SK-N-SH (cell line): ENCODE results near the gene TGIF1.

Experiments used
- EP300 ChIP-seq, 2 experiments: IDR thresholded peaks; 2 replicates each; pipeline versions ENCODE4 v1.4.0 to v1.6.1; 2012; ENCODE audit warnings: borderline replicate concordance in 1 of 2, low read depth in 1 of 2, low read length in 1 of 2
- FOXJ3 ChIP-seq: sonication (generic); formaldehyde crosslinking; IDR thresholded peaks from 2 replicates; pipeline ENCODE4 v1.5.1; 2020; ENCODE audit warnings: mild to moderate bottlenecking, missing genetic modification reagents
- FOXM1 ChIP-seq: IDR thresholded peaks from 2 replicates; pipeline ENCODE4 v1.4.0; 2012; ENCODE audit warnings: low read depth, mild to moderate bottlenecking
- GABPA ChIP-seq: IDR thresholded peaks from 2 replicates; pipeline ENCODE4 v1.4.0; 2012; ENCODE audit warnings: low read depth, mild to moderate bottlenecking
- IRF3 ChIP-seq: fragments of 150-350 bp; IDR thresholded peaks from 2 replicates; pipeline ENCODE4 v1.6.1; 2016; ENCODE audit warnings: mild to moderate bottlenecking, low read depth, low read length
- MAX ChIP-seq: IDR thresholded peaks from 2 replicates; pipeline ENCODE4 v1.4.0; 2012; ENCODE audit warnings: low read depth
- POLR2AphosphoS5 ChIP-seq: IDR thresholded peaks from 2 replicates; pipeline ENCODE4 v1.6.1; 2012; ENCODE audit warnings: low read depth, low read length
- RAD21 ChIP-seq: IDR thresholded peaks from 2 replicates; pipeline ENCODE4 v1.6.1; 2012; ENCODE audit warnings: mild to moderate bottlenecking, low read length
- TAF1 ChIP-seq: IDR thresholded peaks from 2 replicates; pipeline ENCODE4 v1.6.1; 2012; ENCODE audit warnings: low read depth, mild to moderate bottlenecking, low read length, moderate library complexity, borderline replicate concordance
- TCF12 ChIP-seq: IDR thresholded peaks from 2 replicates; pipeline ENCODE4 v1.4.0; 2012
- TF ChIP-seq, protein P1 (sequence below): fragments of 200-600 bp; sonication (generic); IDR thresholded peaks from 2 replicates; pipeline ENCODE4 v1.6.1; 2017; ENCODE audit warnings: antibody characterized with exemption, mild to moderate bottlenecking, moderate library complexity
- TF ChIP-seq, protein P2 (sequence below): IDR thresholded peaks from 2 replicates; pipeline ENCODE4 v1.4.0; 2012; ENCODE audit warnings: low read depth, borderline replicate concordance

DNA sequence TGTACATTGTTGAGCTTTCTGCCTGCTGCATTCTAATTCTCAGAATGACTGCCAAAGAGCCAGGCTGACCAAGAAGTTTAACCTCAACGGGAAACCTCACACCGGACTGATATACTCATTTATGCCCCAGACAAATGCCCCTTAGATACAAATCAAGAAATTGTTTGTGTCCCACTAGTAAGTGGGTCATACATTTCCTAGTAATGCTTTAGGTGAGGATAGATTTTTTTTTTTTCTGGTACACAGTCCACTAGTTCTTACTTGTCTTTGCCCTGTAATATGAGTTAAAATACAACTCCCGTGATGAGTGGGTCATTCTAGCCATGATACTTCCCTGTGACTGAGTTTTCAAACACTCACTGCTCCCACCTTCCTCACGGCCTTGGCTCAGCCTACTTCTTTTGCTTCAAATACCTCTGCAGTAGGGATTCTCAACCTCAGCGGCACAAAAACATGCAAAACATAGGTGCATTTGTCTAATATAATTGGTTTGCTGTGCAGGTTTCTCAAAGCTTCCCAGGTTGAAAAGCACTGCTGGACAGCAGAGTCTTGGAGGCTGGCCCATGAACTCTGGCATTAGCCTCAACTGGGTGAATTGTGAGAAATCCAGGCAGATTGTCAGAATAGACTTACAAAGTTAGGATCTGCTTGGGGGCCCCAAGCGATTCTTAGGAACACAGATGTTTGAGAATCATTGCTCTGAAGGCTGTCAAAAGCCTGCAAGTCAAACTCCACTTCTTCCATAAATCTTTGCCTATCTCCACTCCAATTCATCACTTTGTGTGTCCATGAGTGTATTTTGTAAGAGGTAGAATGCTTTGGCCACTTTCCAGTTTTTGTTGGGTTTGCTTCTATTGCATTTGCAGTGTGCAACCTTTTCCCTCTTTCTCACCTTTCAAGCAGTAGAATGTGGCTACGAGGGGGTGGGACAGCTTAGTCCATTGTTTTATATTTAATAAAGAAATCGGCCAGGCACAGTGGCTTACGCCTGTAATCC, 35.5 kb downstream of the TGIF1 start:
- TF ChIP-seq, protein P1, sequence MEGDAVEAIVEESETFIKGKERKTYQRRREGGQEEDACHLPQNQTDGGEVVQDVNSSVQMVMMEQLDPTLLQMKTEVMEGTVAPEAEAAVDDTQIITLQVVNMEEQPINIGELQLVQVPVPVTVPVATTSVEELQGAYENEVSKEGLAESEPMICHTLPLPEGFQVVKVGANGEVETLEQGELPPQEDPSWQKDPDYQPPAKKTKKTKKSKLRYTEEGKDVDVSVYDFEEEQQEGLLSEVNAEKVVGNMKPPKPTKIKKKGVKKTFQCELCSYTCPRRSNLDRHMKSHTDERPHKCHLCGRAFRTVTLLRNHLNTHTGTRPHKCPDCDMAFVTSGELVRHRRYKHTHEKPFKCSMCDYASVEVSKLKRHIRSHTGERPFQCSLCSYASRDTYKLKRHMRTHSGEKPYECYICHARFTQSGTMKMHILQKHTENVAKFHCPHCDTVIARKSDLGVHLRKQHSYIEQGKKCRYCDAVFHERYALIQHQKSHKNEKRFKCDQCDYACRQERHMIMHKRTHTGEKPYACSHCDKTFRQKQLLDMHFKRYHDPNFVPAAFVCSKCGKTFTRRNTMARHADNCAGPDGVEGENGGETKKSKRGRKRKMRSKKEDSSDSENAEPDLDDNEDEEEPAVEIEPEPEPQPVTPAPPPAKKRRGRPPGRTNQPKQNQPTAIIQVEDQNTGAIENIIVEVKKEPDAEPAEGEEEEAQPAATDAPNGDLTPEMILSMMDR, result no peak
- TF ChIP-seq FOXJ3 (CRISPR knock-in tag), result no peak
- TF ChIP-seq POLR2AphosphoS5, result no peak
- TF ChIP-seq EP300 (IDR thresholded peaks at IDR 0.05; ENCODE audit: borderline replicate concordance in 1 of 2, low read depth in 1 of 2, low read length in 1 of 2), result no peak
- TF ChIP-seq TAF1, result no peak
- no peak for TF ChIP-seq IRF3
- no peak for TF ChIP-seq GABPA
- TF ChIP-seq RAD21, result no peak
- TF ChIP-seq, protein P2, sequence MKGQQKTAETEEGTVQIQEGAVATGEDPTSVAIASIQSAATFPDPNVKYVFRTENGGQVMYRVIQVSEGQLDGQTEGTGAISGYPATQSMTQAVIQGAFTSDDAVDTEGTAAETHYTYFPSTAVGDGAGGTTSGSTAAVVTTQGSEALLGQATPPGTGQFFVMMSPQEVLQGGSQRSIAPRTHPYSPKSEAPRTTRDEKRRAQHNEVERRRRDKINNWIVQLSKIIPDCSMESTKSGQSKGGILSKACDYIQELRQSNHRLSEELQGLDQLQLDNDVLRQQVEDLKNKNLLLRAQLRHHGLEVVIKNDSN, result no peak
- TF ChIP-seq FOXM1, result no peak
- TF ChIP-seq MAX, result no peak
- TF ChIP-seq TCF12, result no peak
